COR-L47 (cell line): ENCODE measurements around the gene ARF6.
"Not testable (repeated sequence)": the region's sequence is repeated elsewhere in the genome, so short reads cannot be mapped to it uniquely, and the experiment has no call there.

ENCODE experiments used
- DNase-seq: peaks from one replicate; lab custom pipeline; 2025; lab: John Stamatoyannopoulos, UW

ARF6 gene

DNA sequence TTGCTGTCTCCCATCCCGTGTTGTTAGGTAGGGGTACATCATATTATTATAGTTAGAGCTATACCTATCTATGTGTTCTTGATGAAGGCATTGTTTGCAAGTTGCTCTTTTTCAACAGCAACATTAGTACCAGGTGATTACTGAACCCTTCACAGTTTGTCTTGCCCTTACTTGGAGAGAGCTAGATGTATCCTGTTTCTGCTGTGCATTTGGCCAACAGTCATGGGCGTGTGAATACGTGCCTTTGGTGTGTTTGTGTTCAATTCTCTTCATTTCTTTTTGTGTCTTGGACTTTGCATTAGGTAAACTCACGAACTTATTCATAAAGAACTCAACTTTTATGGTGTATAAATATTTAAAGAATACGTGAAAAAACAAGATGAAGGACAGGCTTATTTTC lies 14.3 kb downstream of the ARF6 start:
- no peak for DNase-seq

DNA sequence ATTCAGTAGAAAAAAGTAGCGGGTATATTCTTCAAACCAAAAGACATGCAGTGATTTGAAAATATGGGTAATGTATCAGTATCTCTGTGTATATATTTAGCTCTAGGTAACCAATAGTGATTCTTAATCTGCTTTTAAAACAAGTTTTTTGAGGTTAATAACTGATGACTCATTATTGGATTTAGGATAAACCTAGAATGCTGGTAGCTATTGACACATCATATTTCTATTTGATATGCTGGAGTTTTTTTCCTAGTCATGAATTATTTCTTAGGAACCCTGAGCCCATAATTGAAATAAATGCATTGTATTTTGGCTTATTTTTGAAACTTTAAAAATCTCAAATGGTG lies 15.5 kb downstream of the ARF6 start:
- DNase-seq, result no peak

DNA sequence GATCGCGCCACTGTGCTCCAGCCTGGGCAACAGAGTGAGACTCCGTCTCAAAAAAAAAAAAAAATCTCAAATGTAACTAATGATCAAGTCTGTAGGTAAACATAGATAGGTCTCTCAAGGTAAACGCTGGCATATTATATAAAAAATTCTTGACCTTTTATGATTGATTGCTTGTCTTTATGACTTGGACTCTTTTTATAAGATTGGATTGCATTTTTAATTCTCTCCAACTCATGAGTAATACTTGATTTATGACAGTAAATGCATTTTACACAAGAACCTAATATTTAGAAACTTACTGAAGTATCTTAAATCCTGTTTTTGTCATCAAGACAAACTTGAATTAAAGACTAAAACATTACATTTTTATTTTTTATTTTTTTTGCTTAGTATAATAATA lies 16.1 kb downstream of the ARF6 start:
- DNase-seq, result no peak

DNA sequence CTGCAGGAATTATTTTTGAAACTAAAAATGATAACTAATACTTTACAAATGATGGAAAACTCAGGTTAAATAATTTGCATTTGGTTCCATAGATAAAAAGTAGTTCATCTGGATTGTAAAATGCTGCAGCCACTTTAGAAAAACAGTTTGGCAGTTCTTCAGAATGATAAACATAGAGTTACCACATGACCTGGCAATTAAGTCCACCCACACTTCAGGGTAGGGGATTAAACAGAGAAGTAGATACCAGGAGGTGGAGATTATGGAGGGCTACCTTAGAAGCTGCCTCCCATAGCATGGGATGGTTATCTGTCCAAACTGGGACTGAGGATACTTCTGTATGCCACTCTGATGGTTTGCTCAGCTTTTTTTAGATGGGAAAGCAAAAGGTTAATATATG lies 22.2 kb downstream of the ARF6 start:
- no peak for DNase-seq

DNA sequence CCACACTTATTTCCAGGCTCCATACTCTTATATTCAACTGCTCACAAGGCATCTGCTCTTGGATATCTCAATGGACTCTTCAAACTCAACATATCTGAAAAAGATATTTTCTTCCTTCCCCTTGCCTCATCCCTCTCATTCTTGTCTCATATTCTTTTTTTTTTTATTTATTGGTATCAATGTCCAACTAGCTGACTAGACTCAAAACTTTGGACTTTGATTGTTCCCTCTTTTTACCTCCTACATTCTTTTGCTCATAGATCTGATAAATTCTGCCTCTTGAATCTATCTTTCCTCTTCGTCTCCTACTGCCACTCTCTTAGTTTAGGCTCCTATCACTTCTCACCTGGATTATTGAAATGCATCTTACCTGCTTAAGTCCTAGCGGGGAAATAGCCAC lies 25.8 kb downstream of the ARF6 start:
- no peak for DNase-seq

DNA sequence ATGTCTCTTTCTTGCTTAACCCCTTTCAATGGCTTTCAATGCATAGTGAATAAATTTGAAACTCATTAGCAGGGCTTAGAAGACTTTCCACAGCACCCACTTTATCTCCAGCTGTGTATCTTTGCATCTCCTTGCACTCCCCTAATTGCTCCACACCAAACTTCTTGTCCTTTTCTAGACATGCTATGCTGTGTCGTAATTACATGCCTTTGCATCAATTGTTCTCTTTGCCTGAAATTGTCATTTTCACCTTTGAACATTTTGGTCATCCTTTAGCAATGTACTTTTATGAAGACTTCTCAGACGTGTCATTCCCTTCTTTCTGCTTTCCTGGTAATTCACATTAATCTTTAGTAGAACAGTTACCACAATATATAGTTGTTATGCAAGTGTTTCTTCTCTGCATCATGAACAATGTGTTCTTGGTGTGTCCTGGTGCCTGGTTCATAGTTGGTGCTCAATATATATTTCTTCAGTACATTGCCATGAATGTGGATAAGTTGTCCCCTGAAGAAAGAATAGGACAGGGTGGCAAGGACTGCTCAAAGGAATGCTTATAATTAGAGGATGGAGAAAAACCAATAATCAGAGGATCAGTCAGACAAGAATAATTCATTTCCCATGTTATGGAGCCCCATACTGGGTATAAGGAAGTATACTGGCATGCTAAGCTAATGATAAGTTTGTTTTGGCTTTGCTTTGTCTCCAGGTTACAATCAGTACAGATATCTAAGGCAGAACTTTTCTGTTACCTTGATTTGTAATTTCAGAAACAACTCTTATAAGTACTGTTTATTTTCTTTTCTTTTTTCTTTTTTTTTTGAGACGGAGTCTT lies 27.2 kb downstream of the ARF6 start:
- DNase-seq, result no peak

DNA sequence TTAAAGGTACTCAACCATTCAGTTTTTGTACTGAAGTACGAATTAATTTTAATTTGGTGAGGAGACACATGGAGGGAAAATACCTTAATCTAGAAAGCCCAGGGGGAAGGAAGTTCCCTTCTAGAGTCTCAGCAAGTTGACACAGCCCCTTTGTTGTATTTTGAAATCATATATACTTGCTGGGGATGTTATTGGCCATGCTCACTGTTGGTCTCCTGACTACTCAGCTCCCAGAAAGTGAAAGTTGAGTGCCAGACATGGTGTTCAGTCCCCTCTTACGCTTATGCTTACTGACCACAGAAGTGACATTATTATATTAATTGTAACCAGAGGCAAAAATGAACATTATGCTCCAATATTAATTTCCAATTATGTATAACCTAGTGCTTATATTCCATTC lies 28.1 kb downstream of the ARF6 start:
- DNase-seq, result no peak

DNA sequence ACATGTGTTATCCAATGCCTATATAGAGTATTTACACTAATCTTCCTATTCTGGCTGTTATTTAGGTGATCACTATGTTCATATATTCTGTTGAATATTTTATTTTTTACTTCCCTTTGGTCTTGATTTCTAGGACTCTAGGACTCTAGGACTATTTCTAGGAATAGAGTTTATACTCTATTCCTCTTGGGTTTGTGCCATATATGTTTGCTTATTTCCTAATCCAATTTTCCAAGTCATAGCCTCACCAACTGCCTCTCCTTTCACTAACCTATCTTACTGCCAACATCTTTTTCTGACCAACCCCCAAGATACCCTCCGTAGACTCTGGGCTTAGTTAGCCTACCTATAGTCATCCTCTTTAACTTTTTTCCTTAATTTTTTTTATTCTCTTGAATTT lies 28.5 kb downstream of the ARF6 start:
- no peak for DNase-seq

DNA sequence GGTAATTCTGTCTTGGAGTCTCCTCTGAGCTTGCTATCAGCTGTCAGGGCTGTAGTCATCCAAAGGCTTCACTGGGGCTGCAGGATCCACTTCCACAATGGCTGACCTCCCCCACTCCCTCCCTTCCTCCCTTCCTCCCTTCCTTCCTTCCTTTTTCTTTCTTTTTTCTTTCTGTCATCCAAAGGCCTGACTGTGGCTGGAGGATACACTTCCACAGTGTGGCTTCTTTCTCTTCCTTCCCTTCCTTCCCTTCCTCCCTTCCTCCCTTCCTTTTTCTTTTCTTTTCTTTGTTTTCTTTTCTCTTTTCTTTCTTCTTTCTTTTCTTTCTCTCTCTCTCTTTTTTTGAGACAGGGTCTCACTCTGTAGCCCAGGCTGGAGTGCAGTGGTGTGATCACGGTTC lies 30.6 kb downstream of the ARF6 start:
- no peak for DNase-seq

DNA sequence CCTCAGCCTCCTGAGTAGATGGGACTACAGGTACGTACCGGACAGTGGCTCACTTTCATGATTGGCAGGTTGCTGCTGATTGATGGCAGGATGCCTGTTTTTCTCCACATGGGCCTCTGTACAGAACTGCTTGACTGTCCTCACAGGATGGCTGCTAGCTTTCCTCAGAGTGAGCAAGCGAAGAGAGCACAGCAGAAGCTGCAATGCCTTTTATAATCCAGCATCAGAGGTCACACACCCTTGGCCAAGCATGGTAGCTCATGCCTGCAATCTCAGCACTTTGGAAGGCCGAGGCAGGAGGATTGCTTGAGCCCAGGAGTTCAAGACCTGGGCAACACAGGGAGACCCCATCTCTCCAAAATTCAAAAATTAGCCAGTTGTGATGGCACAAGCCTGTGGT lies 31.0 kb downstream of the ARF6 start:
- no peak for DNase-seq

DNA sequence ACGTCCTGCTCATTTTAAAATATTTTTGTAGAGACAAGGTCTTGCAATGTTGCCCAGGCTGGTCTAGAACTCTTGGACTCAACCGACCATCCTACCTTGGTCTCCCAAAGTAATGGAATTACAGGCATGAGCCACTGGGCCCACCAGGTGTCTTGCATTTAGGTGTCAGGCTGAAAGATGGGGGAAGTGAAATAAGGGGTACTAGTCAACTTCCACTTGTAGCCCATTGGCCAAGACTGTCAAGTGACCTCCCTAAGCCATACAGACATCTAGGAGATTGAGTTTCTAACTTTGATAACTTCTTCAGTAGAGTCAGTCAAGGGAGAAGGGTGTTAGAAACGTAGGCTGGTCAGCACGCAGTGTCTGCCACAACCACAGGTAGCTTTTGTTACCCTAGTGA lies 32.0 kb downstream of the ARF6 start:
- no peak for DNase-seq

DNA sequence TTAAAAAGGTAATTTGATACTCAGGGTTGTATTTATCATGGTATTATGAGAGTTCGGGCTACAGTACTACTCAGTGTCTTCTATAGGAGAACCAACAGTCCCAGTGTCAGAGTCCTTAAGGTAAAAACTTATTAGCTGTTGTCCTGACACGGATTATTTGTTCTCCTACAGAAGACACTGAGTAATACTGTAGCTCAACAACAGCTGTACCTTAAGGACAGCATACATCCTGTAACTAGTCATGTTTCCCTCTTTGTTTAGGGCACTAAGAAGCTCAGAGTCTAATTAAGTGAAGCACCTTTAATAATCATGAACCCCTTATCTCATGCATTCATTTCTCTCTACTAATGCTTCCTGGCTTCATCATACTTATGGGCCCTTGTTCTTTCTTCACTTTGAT lies 33.9 kb downstream of the ARF6 start:
- no peak for DNase-seq

DNA sequence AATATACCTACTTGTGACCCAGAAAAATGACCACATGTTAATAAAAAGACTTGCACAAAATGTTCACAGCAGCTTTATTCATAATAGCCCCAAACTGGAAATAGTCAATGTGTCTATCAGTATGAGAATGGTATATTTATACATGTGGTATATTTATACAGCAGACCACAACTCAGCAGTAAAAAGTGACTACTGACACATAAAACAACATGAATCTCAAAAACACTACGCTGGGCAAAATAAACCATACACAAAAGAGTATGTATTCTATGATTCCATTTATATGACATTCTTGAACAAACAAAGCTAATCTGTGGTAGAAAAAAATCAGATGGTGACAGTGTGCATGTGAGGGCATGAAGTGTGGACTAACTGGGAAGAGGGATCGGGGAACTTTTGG lies 35.1 kb downstream of the ARF6 start:
- no peak for DNase-seq

DNA sequence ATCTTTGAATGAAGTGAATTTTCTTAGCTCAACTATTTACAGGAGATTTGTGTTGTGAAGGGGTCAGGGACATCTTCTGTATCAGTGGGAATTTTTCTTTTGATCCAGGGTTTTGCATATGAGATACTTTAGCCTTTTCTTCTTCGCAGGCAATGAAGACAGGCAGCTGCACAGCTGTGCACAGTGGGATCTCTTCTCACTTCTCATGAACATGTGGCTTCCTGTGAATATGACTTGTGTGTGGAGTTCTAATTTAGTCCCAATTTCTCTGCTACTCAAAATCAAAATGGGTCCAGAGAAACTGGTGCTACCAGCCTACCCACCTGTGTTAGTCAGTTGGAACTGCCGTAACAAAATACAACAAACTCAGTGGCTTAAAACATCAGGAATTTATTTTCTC lies 37.8 kb downstream of the ARF6 start:
- DNase-seq, result no peak

DNA sequence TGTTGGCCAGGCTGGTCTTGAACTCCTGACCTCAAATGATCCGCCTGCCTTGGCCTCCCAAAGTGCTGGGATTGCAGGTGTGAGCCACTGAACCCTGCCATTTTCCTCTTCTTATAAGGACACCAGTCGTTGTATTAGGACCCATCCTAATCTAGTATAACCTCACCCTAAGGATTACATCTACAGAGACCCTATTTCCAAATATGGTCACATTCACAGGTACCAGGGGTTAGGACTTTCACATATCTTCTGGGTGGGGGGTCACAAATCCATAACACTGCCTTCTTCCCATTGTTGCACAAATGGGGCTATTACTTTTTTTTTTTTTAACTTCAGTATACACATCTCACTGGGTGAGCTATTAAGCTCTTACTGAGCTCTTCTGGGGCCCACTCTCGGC lies 38.6 kb downstream of the ARF6 start:
- DNase-seq, result no peak

DNA sequence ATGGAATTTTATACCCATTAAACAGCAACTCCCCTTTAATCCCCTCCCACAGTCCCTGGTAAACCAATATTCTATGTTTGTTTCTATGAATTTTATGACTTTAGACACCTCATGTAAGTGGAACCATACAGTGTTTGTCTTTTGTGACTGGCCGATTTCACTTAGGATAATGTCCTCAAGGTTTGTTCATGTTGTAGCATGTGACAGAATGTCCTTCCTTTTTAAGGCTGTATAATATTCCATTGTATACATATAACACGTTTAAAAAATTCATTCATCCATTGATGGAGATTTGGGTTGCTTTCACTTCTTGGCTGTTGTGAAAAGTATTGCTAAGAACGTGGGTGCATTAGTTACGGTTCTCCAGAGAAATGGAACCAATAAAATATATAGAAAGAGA lies 40.2 kb downstream of the ARF6 start:
- no peak for DNase-seq

DNA sequence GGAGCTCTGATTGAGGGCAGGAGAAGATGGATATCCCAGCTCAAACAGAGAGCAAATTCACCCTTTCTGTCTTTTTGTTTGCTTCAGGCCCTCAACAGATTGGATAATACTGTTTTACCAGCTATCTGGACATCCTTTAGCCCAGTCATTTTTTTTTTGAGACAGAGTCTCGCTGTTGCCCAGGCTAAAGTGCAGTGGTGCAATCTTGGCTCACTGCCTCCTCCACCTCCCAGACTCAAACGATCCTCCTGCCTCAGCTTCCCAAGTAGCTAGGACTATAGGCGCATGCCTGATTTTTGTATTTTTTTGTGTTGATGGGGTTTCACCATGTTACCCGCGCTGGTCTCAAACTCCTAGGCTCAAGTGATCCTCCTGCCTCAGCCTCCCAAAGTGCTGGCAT lies 40.8 kb downstream of the ARF6 start:
- no peak for DNase-seq

DNA sequence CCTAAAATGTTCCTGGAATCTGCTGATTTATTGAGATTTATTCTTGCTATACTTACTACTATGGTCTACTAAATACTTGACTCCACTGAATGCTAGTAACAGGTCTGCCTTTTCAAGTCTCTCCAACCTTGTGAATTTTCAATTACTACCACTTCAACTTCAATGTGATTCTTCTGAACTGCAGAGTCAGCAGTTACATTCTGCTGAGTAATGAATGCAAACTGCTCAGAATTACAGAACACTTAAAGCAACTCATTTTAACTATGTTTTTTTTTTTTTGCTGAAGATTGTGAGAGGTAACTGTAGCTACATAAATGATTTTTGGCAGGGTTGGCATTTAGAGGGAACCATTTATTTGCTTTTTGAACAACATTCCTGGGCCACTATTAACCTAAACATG lies 41.8 kb downstream of the ARF6 start:
- DNase-seq, result no peak

DNA sequence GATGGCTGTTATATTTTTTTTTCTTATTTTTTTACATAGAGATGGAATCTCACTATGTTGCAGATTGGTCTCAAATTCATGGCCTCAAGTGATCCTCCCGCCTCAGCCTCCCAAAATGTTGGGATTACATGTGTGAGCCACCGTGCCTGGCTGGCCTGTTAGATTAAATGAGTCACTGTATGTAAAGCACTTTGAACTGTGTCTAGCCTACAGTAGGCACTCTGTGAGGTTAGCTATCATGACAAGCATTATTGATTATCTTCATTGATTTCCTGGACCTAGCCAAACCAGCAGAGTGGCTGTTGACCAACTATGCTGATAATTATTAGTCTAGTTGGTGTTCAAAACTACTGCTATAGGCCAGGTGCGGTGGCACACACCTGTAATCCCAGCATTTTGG lies 42.6 kb downstream of the ARF6 start:
- DNase-seq, result no peak

DNA sequence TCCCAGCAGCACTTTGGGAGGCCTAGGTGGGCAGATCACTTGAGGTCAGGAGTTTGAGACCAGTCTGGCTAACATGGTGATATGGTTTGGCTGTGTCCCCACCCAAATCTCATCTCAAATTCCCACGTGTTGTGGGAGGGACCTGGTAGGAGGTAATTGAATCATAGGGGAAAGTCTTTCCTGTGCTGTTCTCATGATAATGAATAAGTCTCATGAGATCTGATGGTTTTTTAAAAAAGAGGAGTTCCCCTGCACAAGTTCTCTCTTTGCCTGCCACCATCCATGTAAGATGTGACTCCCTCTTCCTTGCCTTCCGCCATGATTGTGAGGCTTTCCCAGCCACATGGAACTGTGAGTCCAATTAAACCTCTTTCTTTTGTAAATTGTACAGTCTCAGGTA lies 43.4 kb downstream of the ARF6 start:
- DNase-seq, result not testable (repeated sequence)

DNA sequence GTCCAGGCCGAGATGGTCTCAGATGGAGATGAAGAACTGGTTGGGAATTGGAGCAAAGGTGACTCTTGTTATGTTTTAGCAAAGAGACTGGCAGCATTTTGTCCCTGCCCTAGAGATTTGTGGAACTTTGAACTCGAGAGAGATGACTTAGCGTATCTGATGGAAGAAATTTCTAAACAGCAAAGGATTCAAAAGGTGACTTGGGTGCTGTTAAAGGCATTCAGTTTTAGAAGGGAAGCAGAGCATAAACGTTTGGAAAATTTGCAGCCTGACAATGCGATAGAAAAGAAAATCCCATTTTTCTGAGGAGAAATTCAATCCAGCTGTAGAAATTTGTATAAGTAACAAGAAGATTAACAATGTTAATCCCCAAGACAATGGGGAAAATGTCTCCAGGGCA lies 44.0 kb downstream of the ARF6 start:
- not testable (repeated sequence) for DNase-seq

DNA sequence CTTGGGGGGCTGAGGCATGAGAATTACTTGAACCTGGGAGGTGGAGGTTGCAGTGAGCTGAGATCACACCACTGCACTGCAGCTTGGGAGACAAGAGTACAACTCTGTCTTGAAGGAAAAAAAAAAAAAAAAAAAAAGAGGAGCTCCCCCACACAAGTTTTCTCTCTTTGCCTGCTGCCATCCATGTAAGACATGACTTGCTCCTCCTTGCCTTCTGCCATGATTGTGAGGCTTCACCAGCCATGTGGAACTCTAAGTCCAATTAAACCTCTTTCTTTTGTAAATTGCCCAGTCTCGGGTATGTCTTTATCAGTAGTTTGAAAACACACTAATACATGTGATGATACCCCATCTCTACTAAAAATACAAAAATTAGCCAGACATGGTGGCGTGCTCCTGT lies 46.3 kb downstream of the ARF6 start:
- DNase-seq, result not testable (repeated sequence)

DNA sequence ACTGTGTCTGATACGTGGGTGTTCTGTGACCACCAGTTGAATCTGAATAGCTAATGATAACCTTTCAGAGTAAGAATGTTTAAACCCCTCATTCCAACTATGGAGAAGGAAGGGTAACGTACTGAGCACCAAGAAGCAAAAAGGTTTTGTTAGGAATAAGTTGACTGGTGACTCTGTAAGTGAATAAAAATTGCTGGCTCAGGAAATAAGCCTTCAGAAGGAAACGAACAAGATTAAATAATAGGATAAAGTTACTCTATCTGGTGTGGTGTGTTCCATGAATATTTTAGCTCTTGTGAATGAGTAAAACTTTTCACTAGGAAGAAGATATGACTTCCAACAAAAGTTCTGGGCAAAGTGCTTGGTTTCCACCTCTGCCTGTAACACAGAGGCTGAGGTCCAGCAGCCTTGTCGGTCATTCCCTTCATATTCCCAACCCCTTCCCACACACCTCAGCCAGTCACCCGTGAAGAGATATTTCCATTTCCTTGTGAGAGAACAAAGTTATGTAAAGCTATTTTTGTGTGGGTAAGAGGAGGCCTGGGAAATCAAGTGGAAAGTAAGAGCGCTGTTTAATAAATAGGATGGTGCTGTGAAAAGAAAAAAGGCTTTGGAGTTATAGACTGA lies 47.1 kb downstream of the ARF6 start:
- DNase-seq, result no peak

DNA sequence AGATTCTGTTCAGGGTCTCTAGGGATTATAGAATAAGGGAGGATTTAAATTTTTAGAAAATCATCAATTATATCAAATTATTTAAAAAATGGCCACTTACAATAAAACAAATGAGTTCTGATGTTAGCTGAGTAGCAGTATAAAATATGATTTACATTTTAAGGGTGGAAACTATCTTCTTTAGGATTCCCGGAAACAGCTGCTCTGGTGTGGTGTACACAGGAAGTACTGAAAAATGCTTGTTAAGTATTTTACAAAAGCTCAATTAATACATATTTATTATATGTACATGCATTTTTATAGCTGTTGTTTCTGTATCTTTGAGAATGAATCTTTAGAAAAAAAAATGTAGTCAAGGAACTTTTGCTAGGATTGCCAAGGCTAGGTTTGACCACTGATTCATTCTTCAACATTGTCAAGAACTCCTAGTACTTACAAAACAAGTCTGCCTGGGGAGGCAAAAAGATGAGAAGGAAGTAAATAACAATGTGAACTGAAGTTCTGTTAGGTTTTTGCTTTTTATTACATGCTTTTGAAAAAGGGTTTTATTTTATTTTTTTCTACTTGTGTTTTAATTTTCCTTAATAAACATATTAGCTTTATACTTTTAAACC lies 48.0 kb downstream of the ARF6 start:
- no peak for DNase-seq
